Sigmoid colon (tissue), 7 donors: ENCODE measurements around the gene OR52E4. TPM values are rescaled to one million over a fixed set of nuclear protein-coding genes. Genes with fewer than 3 reads are reported as not detected.

Experiments
- DNase-seq: peaks from one replicate; pipeline ENCODE4 v3.0.0-alpha.2; 2019
- H3K27ac ChIP-seq, 4 donors: fragments of 200-600 bp; sonication (generic); one replicate each; pipeline ENCODE4 v1.5.1; 2016 to 2019; ENCODE audit warnings: mild to moderate bottlenecking in 1 of 4
- H3K27me3 ChIP-seq, 3 donors: fragments of 200-600 bp; sonication (generic); one replicate each; pipeline ENCODE4 v1.5.1; 2019; ENCODE audit warnings: mild to moderate bottlenecking in 1 of 3
- H3K36me3 ChIP-seq, 4 donors: fragments of 200-600 bp; sonication (generic); one replicate each; pipeline ENCODE4 v1.5.1; 2016 to 2019
- H3K4me1 ChIP-seq, 4 donors: fragments of 200-600 bp; sonication (generic); one replicate each; pipeline ENCODE4 v1.5.1; 2017 to 2019
- H3K4me3 ChIP-seq, 4 donors: fragments of 200-600 bp; sonication (generic); one replicate each; pipeline ENCODE4 v1.5.1; 2017 to 2019; ENCODE audit warnings: mild to moderate bottlenecking in 2 of 4, moderate library complexity in 1 of 4
- H3K9me3 ChIP-seq, 4 donors: fragments of 200-600 bp in 3 of 4; sonication (generic) in 3 of 4; one replicate each; pipeline versions ENCODE4 v1.5.1 to v1.6.1; 2013 to 2019
- CTCF ChIP-seq, 4 experiments: fragments of 450-650 bp in 3 of 4; fragments of 200-600 bp in 1 of 4; IDR thresholded peaks; one replicate each; pipeline ENCODE4 v1.5.1; 2016 to 2019; ENCODE audit warnings: antibody characterized with exemption in 4 of 4, mild to moderate bottlenecking in 3 of 4, moderate library complexity in 2 of 4
- EP300 ChIP-seq, 4 donors: sonication (generic); formaldehyde crosslinking; IDR thresholded peaks; one replicate each; pipeline ENCODE4 v1.6.1; 2017; ENCODE audit warnings: antibody characterized with exemption in 4 of 4
- POLR2A ChIP-seq, 2 donors: fragments of 450-650 bp; IDR thresholded peaks; one replicate each; pipeline ENCODE4 v1.6.1; 2016; ENCODE audit warnings: antibody characterized with exemption in 2 of 2, mild to moderate bottlenecking in 2 of 2, moderate library complexity in 2 of 2
- POLR2AphosphoS5 ChIP-seq, 4 donors: sonication (generic); formaldehyde crosslinking; IDR thresholded peaks; one replicate each; pipeline ENCODE4 v1.6.1; 2017; ENCODE audit warnings: antibody characterized with exemption in 4 of 4
- WGBS, 2 donors: extraction: QIAGEN DNeasy Blood & Tissue Kit; methylation state at CpG; one replicate each; pipeline ENCODE4 v1.1.7; 2013; 5-methylcytosine and 5-hydroxymethylcytosine counted together
- intact Hi-C: fragments of 100-400 bp; cut with DNase I; formaldehyde crosslinking; loops from one replicate; pipeline ENCODE4 v1.15.1; 2023
- polyA plus RNA-seq, 3 donors: library from polyadenylated mRNA; stranded (reverse); fragments of 200-250 nt; gene quantifications; one replicate each; pipeline ENCODE4 v1.2.3, GENCODE V29; 2013
- total RNA-seq, 4 donors: library from RNA; depleted of rRNA; stranded (reverse); fragments of >200 nt; gene quantifications; one replicate each; pipeline ENCODE4 v1.1.0, GENCODE V29; 2016
- donor health status: healthy with polysubstance abuse.
- donor health status: Bipolar disorder and iron deficiency.
- donor health status: healthy.

The OR52E4 gene
- total and polyA plus RNA-seq, 7 donors, result not detected

GRCh38 chr11:5846701-5847100 is 33.7 kb upstream of the OR52E4 start:
- no peak for DNase-seq
- WGBS, 2 donors, result 46 to 55% methylated on average over 1 of the region's 1 CpG
- no peak overlapping the region for H3K27ac ChIP-seq
- intact Hi-C loops, result no loop called here
- TF ChIP-seq POLR2A (IDR thresholded peaks at IDR 0.05) (no peak), CTCF (IDR thresholded peaks at IDR 0.05) (no peak), EP300 (IDR thresholded peaks at IDR 0.05) (no peak), POLR2AphosphoS5 (IDR thresholded peaks at IDR 0.05) (no peak)
- H3K4me3 ChIP-seq, result no peak overlapping the region
- no peaks in the 10 kb centered on the region for H3K4me1 ChIP-seq
- no peaks in the 10 kb centered on the region for H3K9me3 ChIP-seq
- H3K27me3 ChIP-seq, result no peaks in the 10 kb centered on the region
- no peaks in the 10 kb centered on the region for H3K36me3 ChIP-seq

GRCh38 chr11:5847711-5848110 is 32.7 kb upstream of the OR52E4 start:
- TF ChIP-seq POLR2A (IDR thresholded peaks at IDR 0.05) (no peak), EP300 (IDR thresholded peaks at IDR 0.05) (no peak), POLR2AphosphoS5 (IDR thresholded peaks at IDR 0.05) (no peak), CTCF (IDR thresholded peaks at IDR 0.05) (no peak)
- H3K27me3 ChIP-seq, result no peaks in the 10 kb centered on the region
- no peaks in the 10 kb centered on the region for H3K9me3 ChIP-seq
- intact Hi-C loops, result no loop called here
- no peaks in the 10 kb centered on the region for H3K4me1 ChIP-seq
- no peak for DNase-seq
- H3K36me3 ChIP-seq, result no peaks in the 10 kb centered on the region
- H3K27ac ChIP-seq, result no peak overlapping the region
- H3K4me3 ChIP-seq, result no peak overlapping the region

- H3K27ac ChIP-seq, result no peak overlapping the region
- no peaks in the 10 kb centered on the region for H3K9me3 ChIP-seq
- no peaks in the 10 kb centered on the region for H3K36me3 ChIP-seq
- H3K4me1 ChIP-seq, result no peaks in the 10 kb centered on the region
- no peak for TF ChIP-seq EP300 (IDR thresholded peaks at IDR 0.05)
- WGBS, 2 donors, result 94 to 98% methylated on average over 1 of the region's 1 CpG
- no peak overlapping the region for H3K4me3 ChIP-seq
- intact Hi-C loops, result no loop called here
- DNase-seq, result no peak
- no peaks in the 10 kb centered on the region for H3K27me3 ChIP-seq
Measured at GRCh38 chr11:5851002-5851401, 29.4 kb upstream of the OR52E4 start.

DNA sequence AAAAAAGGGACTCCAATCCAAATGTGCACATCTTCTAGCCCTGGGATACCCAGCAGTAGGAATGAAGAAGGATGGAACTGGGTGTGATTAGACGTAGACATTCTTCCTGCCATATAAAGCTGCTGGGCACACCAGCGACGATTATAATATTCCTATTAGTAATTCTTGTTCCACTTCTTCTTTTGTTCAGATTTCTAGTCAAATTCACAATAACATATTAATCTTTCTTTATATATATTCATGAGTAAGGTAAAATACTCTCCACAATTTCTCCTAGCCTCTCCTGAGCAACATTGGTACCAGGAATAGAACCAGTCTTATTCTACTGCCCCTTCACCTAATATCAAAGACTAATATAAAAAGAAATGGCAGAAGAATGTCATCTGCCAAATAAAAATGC is 22.8 kb upstream of the OR52E4 start, which contains the start of gene OR52E8:
Gene OR52E8, minus strand, starts transcription at position 101 of the 400 bp plus-strand sequence. Its CDS starts 0 bp downstream, at position 101.
- H3K27me3 ChIP-seq, result no peaks in the 10 kb centered on the region
- H3K27ac ChIP-seq, result no peak within 1 kb of the TSS
- DNase-seq, result no peak
- TF ChIP-seq EP300 (IDR thresholded peaks at IDR 0.05) (no peak), POLR2A (IDR thresholded peaks at IDR 0.05) (no peak), CTCF (IDR thresholded peaks at IDR 0.05) (no peak), POLR2AphosphoS5 (IDR thresholded peaks at IDR 0.05) (no peak)
- no peaks in the 10 kb centered on the region for H3K9me3 ChIP-seq
- no peak within 1 kb of the TSS for H3K4me3 ChIP-seq
- H3K36me3 ChIP-seq, result no peaks in the 10 kb centered on the region
- intact Hi-C loops, result no loop called here
- H3K4me1 ChIP-seq, result no peaks in the 10 kb centered on the region
- WGBS, 2 donors, result 92 to 94% methylated on average over 3 of the region's 3 CpGs

GRCh38 chr11:5865826-5866225 is 14.6 kb upstream of the OR52E4 start:
- 87 to 91% methylated on average over 2 of the region's 2 CpGs for WGBS, 2 donors

More at GRCh38 chr11:5865826-5866225, 14.6 kb upstream of the OR52E4 start:
- Histone ChIP-seq H3K27ac (no peak overlapping the region), H3K9me3 (no peaks in the 10 kb centered on the region), H3K4me3 (no peak overlapping the region), H3K27me3 (no peaks in the 10 kb centered on the region), H3K36me3 (no peaks in the 10 kb centered on the region), H3K4me1 (no peaks in the 10 kb centered on the region)
- no peak for DNase-seq
- intact Hi-C loops, result no loop called here
- TF ChIP-seq POLR2A (IDR thresholded peaks at IDR 0.05) (no peak), POLR2AphosphoS5 (IDR thresholded peaks at IDR 0.05) (no peak), CTCF (IDR thresholded peaks at IDR 0.05) (no peak), EP300 (IDR thresholded peaks at IDR 0.05) (no peak)
